HepG2 (cell line): Measurements from ENCODE around the gene TRIM37. TPM values are rescaled to one million over a fixed set of nuclear protein-coding genes. Genes with fewer than 3 reads are reported as not detected.

Source experiments
- CEBPB ChIP-seq: IDR thresholded peaks from 2 replicates; pipeline ENCODE4 v1.6.1; 2011; ENCODE audit warnings: low read depth, low read length, improper control_type of control experiment, borderline replicate concordance
- ERF ChIP-seq: IDR thresholded peaks from 2 replicates; pipeline ENCODE4 v1.6.1; 2018; ENCODE audit warnings: missing biosample characterization, missing genetic modification reagents
- FIP1L1 ChIP-seq: fragments of 200-400 bp; formaldehyde crosslinking; IDR thresholded peaks from 2 replicates; pipeline ENCODE4 v1.6.1; 2018; ENCODE audit warnings: low read depth, mild to moderate bottlenecking, low read length, moderate library complexity, borderline replicate concordance; ENCODE audit not compliant: insufficient read depth
- FOXK1 ChIP-seq: sonication (generic); formaldehyde crosslinking; IDR thresholded peaks from 2 replicates; pipeline ENCODE4 v1.4.0; 2020; ENCODE audit warnings: low read depth, missing genetic modification reagents, borderline replicate concordance
- HNRNPL ChIP-seq: fragments of 200-400 bp; formaldehyde crosslinking; IDR thresholded peaks from 2 replicates; pipeline ENCODE4 v1.6.1; 2017; ENCODE audit warnings: mild to moderate bottlenecking, low read depth, low read length
- HOXD1 ChIP-seq: sonication (generic); formaldehyde crosslinking; IDR thresholded peaks from 2 replicates; pipeline ENCODE4 v1.5.0; 2020; ENCODE audit warnings: missing genetic modification reagents
- KLF9 ChIP-seq: IDR thresholded peaks from 2 replicates; pipeline ENCODE4 v1.6.1; 2016; ENCODE audit warnings: low read depth
- NPAS2 ChIP-seq: sonication (generic); formaldehyde crosslinking; IDR thresholded peaks from 2 replicates; pipeline ENCODE4 v1.8.0; 2022; ENCODE audit warnings: mild to moderate bottlenecking, missing genetic modification reagents, borderline replicate concordance
- NRL ChIP-seq: sonication (generic); formaldehyde crosslinking; IDR thresholded peaks from 2 replicates; pipeline ENCODE4 v1.5.0; 2020; ENCODE audit warnings: missing genetic modification reagents, mild to moderate bottlenecking, moderate library complexity, borderline replicate concordance
- ZNF10 ChIP-seq: sonication (generic); formaldehyde crosslinking; IDR thresholded peaks from 2 replicates; pipeline ENCODE4 v1.4.0; 2020; ENCODE audit warnings: mild to moderate bottlenecking, low read depth, missing genetic modification reagents, borderline replicate concordance
- ZNF432 ChIP-seq: sonication (generic); formaldehyde crosslinking; IDR thresholded peaks from 2 replicates; pipeline ENCODE4 v1.5.0; 2020; ENCODE audit warnings: missing genetic modification reagents, mild to moderate bottlenecking, borderline replicate concordance
- ZNF543 ChIP-seq: sonication (generic); formaldehyde crosslinking; IDR thresholded peaks from 2 replicates; pipeline ENCODE4 v1.4.0; 2020; ENCODE audit warnings: mild to moderate bottlenecking, missing genetic modification reagents
- ZNF629 ChIP-seq: sonication (generic); formaldehyde crosslinking; conservative IDR thresholded peaks from 2 replicates; pipeline ENCODE4 v1.5.0; 2020; ENCODE audit warnings: missing genetic modification reagents
- ZNF768 ChIP-seq: sonication (generic); formaldehyde crosslinking; IDR thresholded peaks from 2 replicates; pipeline ENCODE4 v1.4.0; 2020; ENCODE audit warnings: missing genetic modification reagents
- polyA plus RNA-seq, 8 experiments: library from polyadenylated mRNA; depleted of rRNA in 3 of 8; stranded (reverse) in 7 of 8; unstranded in 1 of 8; fragments of >200 nt; fragmentation: Illumina TruSeq in 4 of 8; extraction: Trizol in 4 of 8; gene quantifications; 2 replicates each; pipeline versions ENCODE4 v1.2.1 to v1.2.3, GENCODE V29; 2011 to 2016; ENCODE audit warnings: low read depth in 4 of 8, missing spikeins in 1 of 8, mixed read lengths in 1 of 8; ENCODE audit not compliant: insufficient read depth in 1 of 8
- total RNA-seq, 5 experiments: library from RNA; depleted of rRNA; stranded (reverse); fragments of >200 nt; fragmentation: Illumina TruSeq; extraction: Trizol; gene quantifications; 2 replicates each; pipeline ENCODE4 v1.2.3, GENCODE V29; 2016; ENCODE audit warnings: low read depth in 1 of 5
- TF ChIP-seq, protein P1 (sequence below): IDR thresholded peaks from 2 replicates; pipeline ENCODE4 v1.6.1; 2016; ENCODE audit warnings: missing genetic modification reagents, missing compliant biosample characterization
- TF ChIP-seq, protein P2 (sequence below): fragments of 450-650 bp; IDR thresholded peaks from 2 replicates; pipeline ENCODE4 v1.6.1; 2017; ENCODE audit warnings: mild to moderate bottlenecking
- TF ChIP-seq, protein P3 (sequence below): sonication (generic); formaldehyde crosslinking; IDR thresholded peaks from one replicate; pipeline ENCODE4 v1.5.1; 2020; ENCODE audit warnings: mild to moderate bottlenecking, missing genetic modification reagents; ENCODE audit errors: not compliant biosample characterization

TRIM37 gene
- total and polyA plus RNA-seq, 2 of the 13 experiments (the other 11 are each of a cell fraction or from before 2014, with no cell fraction given): 12.4 to 39.1 TPM

DNA sequence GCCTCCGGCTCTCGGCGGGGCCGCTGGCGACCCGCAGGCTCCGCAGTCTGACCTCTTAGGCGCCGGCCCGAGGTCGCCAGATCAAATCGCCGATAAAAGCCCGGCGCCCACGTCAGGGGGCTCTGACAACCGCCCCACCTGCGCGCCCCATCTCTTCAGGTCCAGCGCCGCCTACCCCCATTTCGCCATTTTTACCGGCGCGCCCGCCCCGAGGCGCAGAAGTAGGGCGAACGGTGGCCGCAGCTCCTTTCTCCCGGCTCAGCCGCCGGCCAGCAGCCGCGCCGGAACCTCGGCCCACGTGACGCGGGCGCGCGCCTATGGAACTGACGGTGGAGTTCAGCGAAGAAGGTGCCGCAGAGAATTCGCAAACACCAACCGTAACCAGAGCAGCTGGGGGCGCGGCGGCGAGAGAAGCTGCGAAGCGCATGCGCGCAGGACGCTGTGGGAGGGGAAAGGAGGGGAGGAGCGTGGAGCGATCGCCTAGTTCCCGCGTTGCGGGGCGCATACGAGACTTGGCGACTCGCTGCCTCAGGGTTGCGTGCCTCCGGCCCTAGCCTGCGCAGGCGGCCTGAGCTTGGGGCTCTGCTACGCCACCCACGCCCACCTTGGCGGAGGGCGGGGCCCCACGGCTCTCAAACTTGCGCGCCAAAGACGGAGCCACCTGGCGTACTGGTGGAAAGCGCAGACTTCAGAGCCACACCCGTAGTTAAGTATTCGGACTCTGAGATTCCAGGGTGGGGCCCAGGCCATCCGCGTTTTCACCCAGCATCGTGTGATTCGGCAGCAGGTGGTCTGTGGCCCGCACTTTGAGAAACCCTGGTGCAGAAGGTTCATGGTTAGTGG, at the start of gene TRIM37 (continued):
- peak; percentile 45 for TF ChIP-seq ZNF768 (CRISPR knock-in tag)
- peak; percentile 87; the same call in 1 of the 2 replicates for TF ChIP-seq KLF9
- peak; percentile 65 for TF ChIP-seq HOXD1 (CRISPR knock-in tag)
- no peak for TF ChIP-seq CEBPB
- peak; percentile 59; the same call in 1 of the 2 replicates for TF ChIP-seq ERF (CRISPR knock-in tag)
- TF ChIP-seq FOXK1 (CRISPR knock-in tag): peak; percentile 91
- 0 out of 2 replicates have a peak, but pooled peaks have one; percentile 33 for TF ChIP-seq ZNF432
- TF ChIP-seq ZNF543 (CRISPR knock-in tag): peak; percentile 78
- TF ChIP-seq, protein P1, sequence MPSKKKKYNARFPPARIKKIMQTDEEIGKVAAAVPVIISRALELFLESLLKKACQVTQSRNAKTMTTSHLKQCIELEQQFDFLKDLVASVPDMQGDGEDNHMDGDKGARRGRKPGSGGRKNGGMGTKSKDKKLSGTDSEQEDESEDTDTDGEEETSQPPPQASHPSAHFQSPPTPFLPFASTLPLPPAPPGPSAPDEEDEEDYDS (CRISPR knock-in tag): peak; percentile 71
- no peak for TF ChIP-seq NPAS2
- TF ChIP-seq, protein P2, sequence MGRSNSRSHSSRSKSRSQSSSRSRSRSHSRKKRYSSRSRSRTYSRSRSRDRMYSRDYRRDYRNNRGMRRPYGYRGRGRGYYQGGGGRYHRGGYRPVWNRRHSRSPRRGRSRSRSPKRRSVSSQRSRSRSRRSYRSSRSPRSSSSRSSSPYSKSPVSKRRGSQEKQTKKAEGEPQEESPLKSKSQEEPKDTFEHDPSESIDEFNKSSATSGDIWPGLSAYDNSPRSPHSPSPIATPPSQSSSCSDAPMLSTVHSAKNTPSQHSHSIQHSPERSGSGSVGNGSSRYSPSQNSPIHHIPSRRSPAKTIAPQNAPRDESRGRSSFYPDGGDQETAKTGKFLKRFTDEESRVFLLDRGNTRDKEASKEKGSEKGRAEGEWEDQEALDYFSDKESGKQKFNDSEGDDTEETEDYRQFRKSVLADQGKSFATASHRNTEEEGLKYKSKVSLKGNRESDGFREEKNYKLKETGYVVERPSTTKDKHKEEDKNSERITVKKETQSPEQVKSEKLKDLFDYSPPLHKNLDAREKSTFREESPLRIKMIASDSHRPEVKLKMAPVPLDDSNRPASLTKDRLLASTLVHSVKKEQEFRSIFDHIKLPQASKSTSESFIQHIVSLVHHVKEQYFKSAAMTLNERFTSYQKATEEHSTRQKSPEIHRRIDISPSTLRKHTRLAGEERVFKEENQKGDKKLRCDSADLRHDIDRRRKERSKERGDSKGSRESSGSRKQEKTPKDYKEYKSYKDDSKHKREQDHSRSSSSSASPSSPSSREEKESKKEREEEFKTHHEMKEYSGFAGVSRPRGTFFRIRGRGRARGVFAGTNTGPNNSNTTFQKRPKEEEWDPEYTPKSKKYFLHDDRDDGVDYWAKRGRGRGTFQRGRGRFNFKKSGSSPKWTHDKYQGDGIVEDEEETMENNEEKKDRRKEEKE: no peak
- TF ChIP-seq, protein P3, sequence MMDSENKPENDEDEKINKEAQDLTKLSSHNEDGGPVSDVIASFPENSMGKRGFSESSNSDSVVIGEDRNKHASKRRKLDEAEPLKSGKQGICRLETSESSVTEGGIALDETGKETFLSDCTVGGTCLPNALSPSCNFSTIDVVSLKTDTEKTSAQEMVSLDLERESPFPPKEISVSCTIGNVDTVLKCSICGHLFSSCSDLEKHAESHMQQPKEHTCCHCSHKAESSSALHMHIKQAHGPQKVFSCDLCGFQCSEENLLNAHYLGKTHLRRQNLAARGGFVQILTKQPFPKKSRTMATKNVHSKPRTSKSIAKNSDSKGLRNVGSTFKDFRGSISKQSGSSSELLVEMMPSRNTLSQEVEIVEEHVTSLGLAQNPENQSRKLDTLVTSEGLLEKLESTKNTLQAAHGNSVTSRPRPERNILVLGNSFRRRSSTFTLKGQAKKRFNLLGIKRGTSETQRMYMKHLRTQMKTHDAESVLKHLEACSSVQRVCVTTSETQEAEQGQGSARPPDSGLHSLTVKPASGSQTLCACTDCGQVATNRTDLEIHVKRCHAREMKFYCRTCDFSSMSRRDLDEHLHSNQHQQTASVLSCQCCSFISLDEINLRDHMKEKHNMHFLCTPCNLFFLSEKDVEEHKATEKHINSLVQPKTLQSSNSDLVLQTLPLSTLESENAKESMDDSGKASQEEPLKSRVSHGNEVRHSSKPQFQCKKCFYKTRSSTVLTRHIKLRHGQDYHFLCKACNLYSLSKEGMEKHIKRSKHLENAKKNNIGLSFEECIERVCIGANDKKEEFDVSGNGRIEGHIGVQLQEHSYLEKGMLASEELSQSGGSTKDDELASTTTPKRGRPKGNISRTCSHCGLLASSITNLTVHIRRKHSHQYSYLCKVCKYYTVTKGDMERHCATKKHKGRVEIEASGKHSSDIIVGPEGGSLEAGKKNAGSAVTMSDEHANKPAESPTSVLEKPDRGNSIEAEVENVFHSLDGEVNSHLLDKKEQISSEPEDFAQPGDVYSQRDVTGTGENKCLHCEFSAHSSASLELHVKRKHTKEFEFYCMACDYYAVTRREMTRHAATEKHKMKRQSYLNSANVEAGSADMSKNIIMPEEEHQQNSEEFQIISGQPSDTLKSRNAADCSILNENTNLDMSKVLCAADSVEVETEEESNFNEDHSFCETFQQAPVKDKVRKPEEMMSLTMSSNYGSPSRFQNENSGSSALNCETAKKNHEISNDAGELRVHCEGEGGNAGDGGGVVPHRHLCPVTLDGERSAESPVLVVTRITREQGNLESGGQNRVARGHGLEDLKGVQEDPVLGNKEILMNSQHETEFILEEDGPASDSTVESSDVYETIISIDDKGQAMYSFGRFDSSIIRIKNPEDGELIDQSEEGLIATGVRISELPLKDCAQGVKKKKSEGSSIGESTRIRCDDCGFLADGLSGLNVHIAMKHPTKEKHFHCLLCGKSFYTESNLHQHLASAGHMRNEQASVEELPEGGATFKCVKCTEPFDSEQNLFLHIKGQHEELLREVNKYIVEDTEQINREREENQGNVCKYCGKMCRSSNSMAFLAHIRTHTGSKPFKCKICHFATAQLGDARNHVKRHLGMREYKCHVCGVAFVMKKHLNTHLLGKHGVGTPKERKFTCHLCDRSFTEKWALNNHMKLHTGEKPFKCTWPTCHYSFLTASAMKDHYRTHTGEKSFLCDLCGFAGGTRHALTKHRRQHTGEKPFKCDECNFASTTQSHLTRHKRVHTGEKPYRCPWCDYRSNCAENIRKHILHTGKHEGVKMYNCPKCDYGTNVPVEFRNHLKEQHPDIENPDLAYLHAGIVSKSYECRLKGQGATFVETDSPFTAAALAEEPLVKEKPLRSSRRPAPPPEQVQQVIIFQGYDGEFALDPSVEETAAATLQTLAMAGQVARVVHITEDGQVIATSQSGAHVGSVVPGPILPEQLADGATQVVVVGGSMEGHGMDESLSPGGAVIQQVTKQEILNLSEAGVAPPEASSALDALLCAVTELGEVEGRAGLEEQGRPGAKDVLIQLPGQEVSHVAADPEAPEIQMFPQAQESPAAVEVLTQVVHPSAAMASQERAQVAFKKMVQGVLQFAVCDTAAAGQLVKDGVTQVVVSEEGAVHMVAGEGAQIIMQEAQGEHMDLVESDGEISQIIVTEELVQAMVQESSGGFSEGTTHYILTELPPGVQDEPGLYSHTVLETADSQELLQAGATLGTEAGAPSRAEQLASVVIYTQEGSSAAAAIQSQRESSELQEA (CRISPR knock-in tag): peak; percentile 89
- TF ChIP-seq ZNF629 (CRISPR knock-in tag): peak; percentile 45; the same call in 1 of the 2 replicates
- no peak for TF ChIP-seq HNRNPL
- peak; percentile 83 for TF ChIP-seq NRL (CRISPR knock-in tag)
- TF ChIP-seq FIP1L1: 0 out of 2 replicates have a peak, but pooled peaks have one; percentile 89
- TF ChIP-seq ZNF10 (CRISPR knock-in tag): no peak
